ENCODE results near the gene LRP8.
A peak's percentile ranks its signal among the peaks of the same experiment; 100 is the strongest.

The LRP8 gene

DNA sequence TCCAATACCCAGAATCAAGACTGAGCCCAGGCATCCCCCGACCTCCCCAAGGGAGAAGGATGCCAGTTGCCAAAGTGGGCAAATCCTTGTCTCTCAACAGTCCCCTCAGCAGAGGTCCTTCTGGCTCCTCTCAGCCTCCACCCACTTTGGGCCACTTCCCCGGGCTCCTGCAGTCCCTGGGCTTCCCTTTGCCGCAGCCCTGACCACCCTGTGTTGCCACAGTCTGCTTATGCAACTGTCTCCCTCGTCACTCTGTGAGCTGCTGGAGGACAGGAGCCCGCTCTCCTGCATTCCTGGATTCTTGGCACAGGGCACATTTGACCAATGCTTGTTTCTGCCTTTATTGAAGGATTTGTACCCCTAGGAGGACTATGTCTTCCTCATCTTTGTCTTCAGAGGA is 2.9 kb upstream of the LRP8 start:
- no peaks in the 10 kb centered on the region for H3K27me3 ChIP-seq (ENCODE audit: insufficient read depth, low read depth, severe bottlenecking)
- TF ChIP-seq, protein P1, sequence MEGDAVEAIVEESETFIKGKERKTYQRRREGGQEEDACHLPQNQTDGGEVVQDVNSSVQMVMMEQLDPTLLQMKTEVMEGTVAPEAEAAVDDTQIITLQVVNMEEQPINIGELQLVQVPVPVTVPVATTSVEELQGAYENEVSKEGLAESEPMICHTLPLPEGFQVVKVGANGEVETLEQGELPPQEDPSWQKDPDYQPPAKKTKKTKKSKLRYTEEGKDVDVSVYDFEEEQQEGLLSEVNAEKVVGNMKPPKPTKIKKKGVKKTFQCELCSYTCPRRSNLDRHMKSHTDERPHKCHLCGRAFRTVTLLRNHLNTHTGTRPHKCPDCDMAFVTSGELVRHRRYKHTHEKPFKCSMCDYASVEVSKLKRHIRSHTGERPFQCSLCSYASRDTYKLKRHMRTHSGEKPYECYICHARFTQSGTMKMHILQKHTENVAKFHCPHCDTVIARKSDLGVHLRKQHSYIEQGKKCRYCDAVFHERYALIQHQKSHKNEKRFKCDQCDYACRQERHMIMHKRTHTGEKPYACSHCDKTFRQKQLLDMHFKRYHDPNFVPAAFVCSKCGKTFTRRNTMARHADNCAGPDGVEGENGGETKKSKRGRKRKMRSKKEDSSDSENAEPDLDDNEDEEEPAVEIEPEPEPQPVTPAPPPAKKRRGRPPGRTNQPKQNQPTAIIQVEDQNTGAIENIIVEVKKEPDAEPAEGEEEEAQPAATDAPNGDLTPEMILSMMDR (IDR thresholded peaks at IDR 0.05; ENCODE audit: low read depth, low read length): no peak
- no peak overlapping the region for H3K4me3 ChIP-seq (ENCODE audit: low read depth, low read length)
- no peaks in the 10 kb centered on the region for H3K9me3 ChIP-seq (ENCODE audit: severe bottlenecking)
- DNase-seq: no peak
- H3K27ac ChIP-seq: no peak overlapping the region
- H3K36me3 ChIP-seq: peaks cover 15% of the 10 kb centered on the region

DNA sequence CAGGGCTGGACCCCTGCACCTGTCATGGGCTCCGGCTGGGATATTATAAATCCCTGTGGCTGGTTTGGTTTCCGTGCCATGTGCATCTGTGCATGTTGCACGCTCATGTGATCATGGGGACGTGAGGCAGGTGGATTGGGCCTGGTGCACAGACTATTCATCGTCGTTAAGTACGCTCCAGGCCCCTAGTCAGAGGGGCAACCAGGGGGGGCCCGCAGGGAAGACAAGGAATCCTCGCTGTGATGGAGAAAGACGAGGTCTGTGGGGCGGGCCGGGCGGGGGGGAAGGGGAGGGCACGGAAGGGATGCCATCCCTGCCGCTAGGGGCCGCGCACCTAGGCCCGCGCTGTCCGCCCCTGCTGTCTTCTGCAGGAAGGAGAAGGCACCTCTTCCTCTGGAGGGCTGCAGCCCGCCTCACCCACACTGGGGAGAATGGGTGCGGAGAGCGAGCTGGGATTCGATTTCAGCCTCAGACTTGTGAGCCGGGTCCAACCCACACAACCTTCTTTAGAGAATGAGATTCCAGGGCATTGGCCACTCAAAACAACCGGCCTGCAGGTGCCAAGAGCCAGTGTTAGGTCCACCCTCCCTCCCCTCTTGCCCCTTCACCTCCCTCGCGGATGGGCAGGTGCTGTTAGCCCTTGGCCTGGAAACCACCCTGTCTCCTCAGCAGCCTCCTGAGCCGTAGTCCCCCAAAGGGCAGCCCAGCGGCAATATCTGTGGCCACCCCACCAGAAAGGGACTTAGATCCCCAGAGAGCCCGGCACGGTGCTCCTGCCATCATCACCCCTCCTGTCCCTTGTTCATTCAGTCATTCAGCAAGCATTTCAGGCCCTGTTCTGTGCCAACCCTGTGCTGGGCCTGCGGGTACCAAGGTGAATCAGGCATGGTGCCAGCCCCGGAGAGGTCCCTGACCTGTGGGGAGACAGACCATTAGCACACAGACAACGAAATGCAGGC is 950 bp upstream of the LRP8 start:
- Histone ChIP-seq H3K27me3 (ENCODE audit: insufficient read depth, low read depth, severe bottlenecking) (no peaks in the 10 kb centered on the region), H3K27ac (peak overlapping the region; percentile 68), H3K4me3 (ENCODE audit: low read depth, low read length) (peak overlapping the region; percentile 44), H3K9me3 (ENCODE audit: severe bottlenecking) (no peaks in the 10 kb centered on the region), H3K36me3 (peaks cover 35% of the 10 kb centered on the region)
- TF ChIP-seq, protein P1 (IDR thresholded peaks at IDR 0.05; ENCODE audit: low read depth, low read length): peak; percentile 40
- DNase-seq: no peak

GRCh38 chr1:53327182-53327913 is 522 bp downstream of the LRP8 start:
- H3K27me3 ChIP-seq (ENCODE audit: insufficient read depth, low read depth, severe bottlenecking): no peaks in the 10 kb centered on the region
- H3K36me3 ChIP-seq: peaks cover 50% of the 10 kb centered on the region
- peak overlapping the region; percentile 85 for H3K4me3 ChIP-seq (ENCODE audit: low read depth, low read length)
- TF ChIP-seq, protein P1 (IDR thresholded peaks at IDR 0.05; ENCODE audit: low read depth, low read length): no peak
- DNase-seq: peak; percentile 45
- H3K9me3 ChIP-seq (ENCODE audit: severe bottlenecking): no peaks in the 10 kb centered on the region
- H3K27ac ChIP-seq: peak overlapping the region; percentile 95

- Histone ChIP-seq H3K36me3 (peaks cover 53% of the 10 kb centered on the region), H3K27me3 (ENCODE audit: insufficient read depth, low read depth, severe bottlenecking) (no peaks in the 10 kb centered on the region), H3K4me3 (ENCODE audit: low read depth, low read length) (peak overlapping the region; percentile 85), H3K9me3 (ENCODE audit: severe bottlenecking) (no peaks in the 10 kb centered on the region), H3K27ac (peak overlapping the region; percentile 95)
- no peak for DNase-seq
- TF ChIP-seq, protein P1 (IDR thresholded peaks at IDR 0.05; ENCODE audit: low read depth, low read length): no peak
Measured at GRCh38 chr1:53326598-53327181, 1.2 kb downstream of the LRP8 start.

GRCh38 chr1:53326088-53326597 is 1.7 kb downstream of the LRP8 start:
- TF ChIP-seq, protein P1 (IDR thresholded peaks at IDR 0.05; ENCODE audit: low read depth, low read length): no peak
- H3K36me3 ChIP-seq: peaks cover 58% of the 10 kb centered on the region

More at GRCh38 chr1:53326088-53326597, 1.7 kb downstream of the LRP8 start:
- peak; percentile 97 for DNase-seq
- H3K27me3 ChIP-seq (ENCODE audit: insufficient read depth, low read depth, severe bottlenecking): no peaks in the 10 kb centered on the region
- H3K27ac ChIP-seq: peak overlapping the region; percentile 95
- H3K9me3 ChIP-seq (ENCODE audit: severe bottlenecking): no peaks in the 10 kb centered on the region
- H3K4me3 ChIP-seq (ENCODE audit: low read depth, low read length): peak overlapping the region; percentile 85

Data from WERI-Rb-1 (cell line).